HepG2 (cell line): Measurements from ENCODE around the gene NAGS. TPM values are rescaled to one million over a fixed set of nuclear protein-coding genes. Genes with fewer than 3 reads are reported as not detected.
A peak's percentile ranks its signal among the peaks of the same experiment; 100 is the strongest.

Experiments used
- FOXA1 ChIP-seq, 2 experiments: fragments of 450-650 bp in 1 of 2; sonication (generic) in 1 of 2; formaldehyde crosslinking in 1 of 2; IDR thresholded peaks; 2 replicates each; pipeline versions ENCODE4 v1.4.0 to v1.6.1; 2016 to 2020; ENCODE audit warnings: missing genetic modification reagents in 1 of 2
- HDAC2 ChIP-seq: sonication (generic); formaldehyde crosslinking; IDR thresholded peaks from 2 replicates; pipeline ENCODE4 v1.4.0; 2020; ENCODE audit warnings: missing genetic modification reagents
- MAZ ChIP-seq, 2 experiments: sonication (generic) in 1 of 2; formaldehyde crosslinking in 1 of 2; IDR thresholded peaks; 2 replicates each; pipeline versions ENCODE4 v1.5.0 to v1.6.1; 2012 to 2020; ENCODE audit warnings: low read depth in 2 of 2, mild to moderate bottlenecking in 2 of 2, borderline replicate concordance in 1 of 2, improper control_type of control experiment in 1 of 2, low read length in 1 of 2, missing genetic modification reagents in 1 of 2, moderate library complexity in 1 of 2
- MED1 ChIP-seq: sonication (generic); formaldehyde crosslinking; IDR thresholded peaks from 2 replicates; pipeline ENCODE4 v1.4.0; 2020; ENCODE audit warnings: missing genetic modification reagents
- NCOA2 ChIP-seq: sonication (generic); formaldehyde crosslinking; IDR thresholded peaks from 2 replicates; pipeline ENCODE4 v1.8.0; 2022; ENCODE audit warnings: inconsistent platforms
- SCMH1 ChIP-seq: sonication (generic); formaldehyde crosslinking; IDR thresholded peaks from 2 replicates; pipeline ENCODE4 v1.9.0; 2021; ENCODE audit warnings: missing genetic modification reagents, mild to moderate bottlenecking, borderline replicate concordance
- TBL1XR1 ChIP-seq: fragments of 150-350 bp; IDR thresholded peaks from 2 replicates; pipeline ENCODE4 v1.6.1; 2014; ENCODE audit warnings: borderline replicate concordance, low read length; ENCODE audit not compliant: partially characterized antibody
- ZBTB14 ChIP-seq: sonication (generic); formaldehyde crosslinking; IDR thresholded peaks from 2 replicates; pipeline ENCODE4 v1.4.0; 2020; ENCODE audit warnings: missing genetic modification reagents
- ZBTB42 ChIP-seq: sonication (generic); formaldehyde crosslinking; IDR thresholded peaks from 2 replicates; pipeline ENCODE4 v1.5.0; 2020; ENCODE audit warnings: mild to moderate bottlenecking, missing genetic modification reagents
- ZBTB8A ChIP-seq: sonication (generic); formaldehyde crosslinking; IDR thresholded peaks from 2 replicates; pipeline ENCODE4 v1.4.0; 2020; ENCODE audit warnings: mild to moderate bottlenecking, low read depth, missing genetic modification reagents, borderline replicate concordance
- ZMAT5 ChIP-seq: sonication (generic); formaldehyde crosslinking; IDR thresholded peaks from 2 replicates; pipeline ENCODE4 v1.5.0; 2020; ENCODE audit warnings: mild to moderate bottlenecking, low read depth, missing genetic modification reagents, borderline replicate concordance
- ZNF660 ChIP-seq: sonication (generic); formaldehyde crosslinking; IDR thresholded peaks from 2 replicates; pipeline ENCODE4 v1.5.1; 2020; ENCODE audit warnings: mild to moderate bottlenecking, low read depth, missing genetic modification reagents, borderline replicate concordance
- ZNF704 ChIP-seq: sonication (generic); formaldehyde crosslinking; IDR thresholded peaks from 2 replicates; pipeline ENCODE4 v1.8.1; 2023; ENCODE audit warnings: mild to moderate bottlenecking, inconsistent platforms, moderate library complexity, missing genetic modification reagents, borderline replicate concordance
- ZNF780A ChIP-seq: sonication (generic); formaldehyde crosslinking; IDR thresholded peaks from 2 replicates; pipeline ENCODE4 v1.8.0; 2022; ENCODE audit warnings: mild to moderate bottlenecking, missing genetic modification reagents, moderate library complexity
- ZNF782 ChIP-seq: sonication (generic); formaldehyde crosslinking; IDR thresholded peaks from 2 replicates; pipeline ENCODE4 v1.4.0; 2020; ENCODE audit warnings: missing genetic modification reagents, mild to moderate bottlenecking, borderline replicate concordance
- polyA plus RNA-seq, 8 experiments: library from polyadenylated mRNA; depleted of rRNA in 3 of 8; stranded (reverse) in 7 of 8; unstranded in 1 of 8; fragments of >200 nt; fragmentation: Illumina TruSeq in 4 of 8; extraction: Trizol in 4 of 8; gene quantifications; 2 replicates each; pipeline versions ENCODE4 v1.2.1 to v1.2.3, GENCODE V29; 2011 to 2016; ENCODE audit warnings: low read depth in 4 of 8, missing spikeins in 1 of 8, mixed read lengths in 1 of 8; ENCODE audit not compliant: insufficient read depth in 1 of 8
- total RNA-seq, 5 experiments: library from RNA; depleted of rRNA; stranded (reverse); fragments of >200 nt; fragmentation: Illumina TruSeq; extraction: Trizol; gene quantifications; 2 replicates each; pipeline ENCODE4 v1.2.3, GENCODE V29; 2016; ENCODE audit warnings: low read depth in 1 of 5
- TF ChIP-seq, protein P1 (sequence below): sonication (generic); formaldehyde crosslinking; IDR thresholded peaks from 2 replicates; pipeline ENCODE4 v1.5.0; 2020; ENCODE audit warnings: missing genetic modification reagents
- TF ChIP-seq, protein P2 (sequence below): sonication (generic); formaldehyde crosslinking; IDR thresholded peaks from 2 replicates; pipeline ENCODE4 v1.5.0; 2020; ENCODE audit warnings: mild to moderate bottlenecking, missing genetic modification reagents
- TF ChIP-seq, protein P3 (sequence below): sonication (generic); formaldehyde crosslinking; IDR thresholded peaks from 2 replicates; pipeline ENCODE4 v1.4.0; 2020; ENCODE audit warnings: low read depth, mild to moderate bottlenecking, missing genetic modification reagents

NAGS gene
- total and polyA plus RNA-seq, 2 of the 13 experiments (the other 11 are each of a cell fraction or from before 2014, with no cell fraction given): 4.3 to 5.1 TPM

GRCh38 chr17:43994272-43995149 is 9.9 kb upstream of the NAGS start (continued):
- TF ChIP-seq ZBTB14 (CRISPR knock-in tag) (no peak), TBL1XR1 (no peak), ZNF660 (no peak), ZMAT5 (CRISPR knock-in tag) (no peak), MAZ (IDR thresholded peaks at IDR 0.05; ENCODE audit: borderline replicate concordance, low read depth, low read length) (no peak), MAZ (CRISPR knock-in tag; IDR thresholded peaks at IDR 0.05; ENCODE audit: low read depth) (no peak), ZBTB42 (no peak), FOXA1 (IDR thresholded peaks at IDR 0.05) (no peak), FOXA1 (CRISPR knock-in tag; IDR thresholded peaks at IDR 0.05) (no peak), HDAC2 (no peak), ZBTB8A (CRISPR knock-in tag) (no peak), SCMH1 (CRISPR knock-in tag) (no peak), NCOA2 (CRISPR knock-in tag) (no peak), ZNF780A (no peak), ZNF704 (no peak), ZNF782 (CRISPR knock-in tag) (no peak), MED1 (CRISPR knock-in tag) (peak; percentile 42; the same call in 1 of the 2 replicates)
- TF ChIP-seq, protein P1, sequence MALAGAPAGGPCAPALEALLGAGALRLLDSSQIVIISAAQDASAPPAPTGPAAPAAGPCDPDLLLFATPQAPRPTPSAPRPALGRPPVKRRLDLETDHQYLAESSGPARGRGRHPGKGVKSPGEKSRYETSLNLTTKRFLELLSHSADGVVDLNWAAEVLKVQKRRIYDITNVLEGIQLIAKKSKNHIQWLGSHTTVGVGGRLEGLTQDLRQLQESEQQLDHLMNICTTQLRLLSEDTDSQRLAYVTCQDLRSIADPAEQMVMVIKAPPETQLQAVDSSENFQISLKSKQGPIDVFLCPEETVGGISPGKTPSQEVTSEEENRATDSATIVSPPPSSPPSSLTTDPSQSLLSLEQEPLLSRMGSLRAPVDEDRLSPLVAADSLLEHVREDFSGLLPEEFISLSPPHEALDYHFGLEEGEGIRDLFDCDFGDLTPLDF (CRISPR knock-in tag): no peak
- TF ChIP-seq, protein P2, sequence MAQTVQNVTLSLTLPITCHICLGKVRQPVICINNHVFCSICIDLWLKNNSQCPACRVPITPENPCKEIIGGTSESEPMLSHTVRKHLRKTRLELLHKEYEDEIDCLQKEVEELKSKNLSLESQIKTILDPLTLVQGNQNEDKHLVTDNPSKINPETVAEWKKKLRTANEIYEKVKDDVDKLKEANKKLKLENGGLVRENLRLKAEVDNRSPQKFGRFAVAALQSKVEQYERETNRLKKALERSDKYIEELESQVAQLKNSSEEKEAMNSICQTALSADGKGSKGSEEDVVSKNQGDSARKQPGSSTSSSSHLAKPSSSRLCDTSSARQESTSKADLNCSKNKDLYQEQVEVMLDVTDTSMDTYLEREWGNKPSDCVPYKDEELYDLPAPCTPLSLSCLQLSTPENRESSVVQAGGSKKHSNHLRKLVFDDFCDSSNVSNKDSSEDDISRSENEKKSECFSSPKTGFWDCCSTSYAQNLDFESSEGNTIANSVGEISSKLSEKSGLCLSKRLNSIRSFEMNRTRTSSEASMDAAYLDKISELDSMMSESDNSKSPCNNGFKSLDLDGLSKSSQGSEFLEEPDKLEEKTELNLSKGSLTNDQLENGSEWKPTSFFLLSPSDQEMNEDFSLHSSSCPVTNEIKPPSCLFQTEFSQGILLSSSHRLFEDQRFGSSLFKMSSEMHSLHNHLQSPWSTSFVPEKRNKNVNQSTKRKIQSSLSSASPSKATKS: no peak
- TF ChIP-seq, protein P3, sequence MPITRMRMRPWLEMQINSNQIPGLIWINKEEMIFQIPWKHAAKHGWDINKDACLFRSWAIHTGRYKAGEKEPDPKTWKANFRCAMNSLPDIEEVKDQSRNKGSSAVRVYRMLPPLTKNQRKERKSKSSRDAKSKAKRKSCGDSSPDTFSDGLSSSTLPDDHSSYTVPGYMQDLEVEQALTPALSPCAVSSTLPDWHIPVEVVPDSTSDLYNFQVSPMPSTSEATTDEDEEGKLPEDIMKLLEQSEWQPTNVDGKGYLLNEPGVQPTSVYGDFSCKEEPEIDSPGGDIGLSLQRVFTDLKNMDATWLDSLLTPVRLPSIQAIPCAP (CRISPR knock-in tag): no peak
